Parathyroid adenoma (tissue), 2 donors: ENCODE data around the gene INTS3.

Source experiments
- H2AFZ ChIP-seq: fragments of 300-600 bp; sonication (generic); one replicate; pipeline ENCODE4 v1.7.0; 2017; ENCODE audit warnings: antibody characterized with exemption, mild to moderate bottlenecking
- H3K27ac ChIP-seq: fragments of 300-600 bp; sonication (generic); one replicate; pipeline ENCODE4 v1.7.0; 2017
- H3K27me3 ChIP-seq: fragments of 300-600 bp; sonication (generic); one replicate; pipeline ENCODE4 v1.7.0; 2017; ENCODE audit warnings: low read length; ENCODE audit not compliant: control insufficient read depth, insufficient read depth
- H3K36me3 ChIP-seq: fragments of 300-600 bp; sonication (generic); one replicate; pipeline ENCODE4 v1.7.0; 2017; ENCODE audit warnings: low read length; ENCODE audit not compliant: control insufficient read depth, insufficient read depth
- H3K4me1 ChIP-seq: fragments of 300-600 bp; sonication (generic); one replicate; pipeline ENCODE4 v1.7.0; 2017; ENCODE audit warnings: control low read depth
- H3K4me2 ChIP-seq: fragments of 300-600 bp; sonication (generic); one replicate; pipeline ENCODE4 v1.7.0; 2017; ENCODE audit warnings: low read length
- H3K4me3 ChIP-seq: fragments of 300-600 bp; sonication (generic); one replicate; pipeline ENCODE4 v1.7.0; 2017; ENCODE audit warnings: low read depth, low read length
- H3K79me2 ChIP-seq: fragments of 300-600 bp; sonication (generic); one replicate; pipeline ENCODE4 v1.7.0; 2017; ENCODE audit warnings: control low read depth
- H3K9ac ChIP-seq: fragments of 300-600 bp; sonication (generic); one replicate; pipeline ENCODE4 v1.7.0; 2017; ENCODE audit warnings: mild to moderate bottlenecking
- H3K9me3 ChIP-seq: fragments of 300-600 bp; sonication (generic); one replicate; pipeline ENCODE4 v1.7.0; 2017; ENCODE audit warnings: low read length; ENCODE audit not compliant: control insufficient read depth
- TF ChIP-seq, protein P1 (sequence below): fragments of 300-600 bp; sonication (generic); IDR thresholded peaks from one replicate; pipeline ENCODE4 v1.7.0; 2017; ENCODE audit warnings: antibody characterized with exemption, mild to moderate bottlenecking
- donor health status: primary hyperparathyroidism.

Gene INTS3

DNA sequence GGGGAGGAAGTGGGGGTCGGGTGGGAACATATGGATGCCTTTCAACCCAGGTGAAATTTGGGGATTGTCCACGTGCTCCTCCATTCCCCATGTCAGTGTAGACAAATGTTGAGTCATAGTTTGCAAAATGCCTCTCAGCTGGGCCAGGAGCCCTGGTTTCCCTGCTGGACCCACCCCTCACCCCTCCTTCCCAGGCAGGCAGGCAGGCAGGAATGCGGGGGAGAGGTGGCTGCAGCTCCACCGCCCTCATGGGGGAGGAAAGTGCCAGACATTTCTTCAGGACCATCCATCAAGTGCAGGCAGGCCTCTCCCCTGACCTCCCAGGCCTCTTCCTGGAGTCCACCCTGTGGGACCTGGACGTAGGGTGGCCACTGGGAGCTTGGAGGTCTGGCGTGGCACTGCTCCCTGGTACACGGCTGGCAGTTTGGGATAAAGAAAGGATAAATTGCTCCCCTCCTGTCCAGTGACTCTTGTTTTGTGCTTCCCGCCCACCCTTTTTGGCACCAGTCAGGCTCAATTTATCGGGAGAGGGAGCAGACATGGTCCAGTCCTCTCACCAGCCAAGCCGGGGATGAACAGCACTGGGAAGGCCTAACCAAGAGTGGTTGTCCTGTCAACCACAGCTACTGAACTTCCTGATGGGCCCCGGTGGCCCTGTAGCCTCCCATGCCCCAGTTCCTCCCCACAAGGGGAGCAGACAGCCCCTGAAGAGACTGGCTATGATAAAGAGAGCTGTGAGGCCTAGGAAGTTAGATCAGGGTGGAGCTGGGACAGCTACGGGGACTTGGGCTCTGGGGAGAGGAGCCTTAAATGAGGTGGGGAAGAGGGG is 30.4 kb upstream of the INTS3 start:
- Histone ChIP-seq H3K4me2 (no peak overlapping the region), H3K36me3 (no peaks in the 10 kb centered on the region), H3K9me3 (no peaks in the 10 kb centered on the region), H3K4me1 (no peaks in the 10 kb centered on the region), H3K27me3 (no peaks in the 10 kb centered on the region), H2AFZ (peak overlapping the region; percentile 38), H3K27ac (peak overlapping the region; percentile 80), H3K9ac (no peak overlapping the region), H3K79me2 (no peaks in the 10 kb centered on the region), H3K4me3 (no peak overlapping the region)
- TF ChIP-seq, protein P1, sequence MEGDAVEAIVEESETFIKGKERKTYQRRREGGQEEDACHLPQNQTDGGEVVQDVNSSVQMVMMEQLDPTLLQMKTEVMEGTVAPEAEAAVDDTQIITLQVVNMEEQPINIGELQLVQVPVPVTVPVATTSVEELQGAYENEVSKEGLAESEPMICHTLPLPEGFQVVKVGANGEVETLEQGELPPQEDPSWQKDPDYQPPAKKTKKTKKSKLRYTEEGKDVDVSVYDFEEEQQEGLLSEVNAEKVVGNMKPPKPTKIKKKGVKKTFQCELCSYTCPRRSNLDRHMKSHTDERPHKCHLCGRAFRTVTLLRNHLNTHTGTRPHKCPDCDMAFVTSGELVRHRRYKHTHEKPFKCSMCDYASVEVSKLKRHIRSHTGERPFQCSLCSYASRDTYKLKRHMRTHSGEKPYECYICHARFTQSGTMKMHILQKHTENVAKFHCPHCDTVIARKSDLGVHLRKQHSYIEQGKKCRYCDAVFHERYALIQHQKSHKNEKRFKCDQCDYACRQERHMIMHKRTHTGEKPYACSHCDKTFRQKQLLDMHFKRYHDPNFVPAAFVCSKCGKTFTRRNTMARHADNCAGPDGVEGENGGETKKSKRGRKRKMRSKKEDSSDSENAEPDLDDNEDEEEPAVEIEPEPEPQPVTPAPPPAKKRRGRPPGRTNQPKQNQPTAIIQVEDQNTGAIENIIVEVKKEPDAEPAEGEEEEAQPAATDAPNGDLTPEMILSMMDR: no peak

DNA sequence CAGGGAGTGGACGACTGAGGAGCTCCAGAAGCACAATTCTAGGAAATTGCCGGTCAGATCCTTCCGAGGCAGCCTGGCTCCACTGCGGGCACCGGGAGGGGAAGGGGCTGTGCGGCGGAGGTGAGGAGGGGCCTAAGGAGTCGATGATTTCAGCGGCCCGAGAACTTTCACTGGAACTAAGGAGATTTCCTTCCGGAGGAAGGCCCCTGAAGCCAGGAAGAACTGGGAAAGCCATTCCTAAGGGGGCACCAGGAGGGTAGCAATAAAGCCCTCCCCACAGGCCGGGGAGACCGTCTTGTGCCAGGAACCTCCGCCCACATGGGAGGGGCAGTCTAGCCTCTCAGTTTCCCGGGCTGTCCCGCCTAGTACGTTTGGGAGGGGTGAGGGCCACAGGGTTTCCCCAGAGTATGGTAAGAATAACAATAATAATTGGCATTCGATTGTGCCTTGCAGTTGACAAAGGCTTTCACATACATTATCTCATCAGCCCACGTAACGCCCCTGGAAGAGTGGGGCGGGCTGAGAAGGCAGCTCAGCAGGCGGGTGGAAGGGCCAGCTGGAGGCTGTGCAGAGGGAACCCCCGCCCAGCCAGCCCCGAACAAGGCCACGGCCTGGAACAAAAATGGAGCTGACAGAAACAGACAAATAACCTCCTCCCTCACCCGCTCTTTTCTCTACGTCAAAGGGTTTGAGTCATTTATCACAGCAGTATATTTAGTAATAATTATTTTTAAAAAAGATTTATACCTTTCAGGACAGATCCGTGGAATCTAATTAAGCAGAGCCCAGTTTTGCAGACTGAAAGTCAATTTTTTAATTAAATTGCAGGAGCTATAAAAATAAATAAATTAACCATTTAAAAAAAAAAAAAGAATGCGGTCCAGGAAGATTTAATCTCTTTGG is 29.6 kb upstream of the INTS3 start:
- H3K36me3 ChIP-seq: no peaks in the 10 kb centered on the region
- H3K4me1 ChIP-seq: no peaks in the 10 kb centered on the region
- no peak overlapping the region for H3K4me3 ChIP-seq
- H3K79me2 ChIP-seq: no peaks in the 10 kb centered on the region
- H3K27ac ChIP-seq: peak overlapping the region; percentile 80
- no peaks in the 10 kb centered on the region for H3K9me3 ChIP-seq
- H3K9ac ChIP-seq: no peak overlapping the region
- TF ChIP-seq, protein P1: no peak
- no peaks in the 10 kb centered on the region for H3K27me3 ChIP-seq
- H3K4me2 ChIP-seq: no peak overlapping the region
- H2AFZ ChIP-seq: peak overlapping the region; percentile 38

DNA sequence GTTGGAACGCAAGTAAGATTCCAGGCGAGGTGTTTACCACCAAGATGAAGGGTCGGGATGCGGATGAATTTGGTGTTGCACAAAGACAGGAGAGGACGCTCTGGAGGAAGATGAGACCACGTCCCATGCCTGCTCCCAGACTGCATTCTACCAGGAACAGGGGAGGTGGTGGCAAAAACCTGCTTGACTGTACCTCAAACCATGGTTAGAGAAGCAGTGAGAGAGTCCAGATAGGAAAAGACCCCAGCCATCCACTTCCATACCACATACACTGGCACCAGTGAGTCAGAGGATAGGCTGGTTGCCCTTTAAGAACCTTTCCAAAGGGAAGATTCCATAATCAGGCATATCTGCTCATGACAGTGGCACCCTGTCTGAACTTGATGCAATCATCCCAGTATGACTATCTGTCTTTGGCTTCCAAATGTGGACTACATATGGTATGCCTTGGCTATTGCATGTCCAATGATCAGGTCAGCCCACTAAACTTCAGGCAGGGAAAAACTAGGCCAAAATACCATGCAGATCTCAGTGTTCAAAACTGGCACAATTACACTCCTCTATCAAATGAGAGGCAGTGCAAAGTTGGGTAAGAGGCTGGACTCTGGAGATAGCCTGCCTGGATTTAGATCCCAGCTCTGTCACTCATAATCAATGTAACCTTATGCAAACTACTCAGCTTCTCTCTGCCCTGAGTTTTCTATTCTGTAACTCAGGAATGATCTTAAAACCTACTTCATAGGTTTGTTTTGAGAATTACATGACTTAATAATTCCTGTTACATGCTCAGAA is 28.7 kb upstream of the INTS3 start:
- Histone ChIP-seq H3K4me1 (no peaks in the 10 kb centered on the region), H3K9ac (no peak overlapping the region), H3K9me3 (no peaks in the 10 kb centered on the region), H3K79me2 (no peaks in the 10 kb centered on the region), H3K4me2 (no peak overlapping the region), H3K27me3 (no peaks in the 10 kb centered on the region), H3K4me3 (no peak overlapping the region), H3K27ac (no peak overlapping the region), H2AFZ (no peak overlapping the region), H3K36me3 (no peaks in the 10 kb centered on the region)
- TF ChIP-seq, protein P1: no peak

DNA sequence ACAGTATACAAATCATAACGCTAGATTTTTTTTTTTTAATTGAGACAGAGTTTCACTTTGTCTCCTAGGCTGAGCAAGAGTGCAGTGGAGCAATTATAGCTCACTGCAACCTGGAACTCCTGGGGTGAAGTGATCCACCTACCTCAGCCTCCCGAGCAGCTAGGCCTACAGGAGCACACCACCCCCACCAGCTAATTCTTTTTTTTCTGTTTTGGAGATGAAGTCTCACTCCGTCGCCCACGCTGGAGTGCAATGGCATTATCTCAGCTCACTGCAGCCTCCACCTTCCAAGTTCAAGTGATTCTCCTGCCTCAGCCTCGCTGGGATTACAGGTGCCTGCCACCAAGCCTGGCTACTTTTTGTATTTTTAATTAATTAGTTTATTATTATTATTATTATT is 28.1 kb upstream of the INTS3 start:
- Histone ChIP-seq H3K36me3 (no peaks in the 10 kb centered on the region), H3K79me2 (no peaks in the 10 kb centered on the region), H3K4me3 (no peak overlapping the region), H3K27ac (no peak overlapping the region), H3K9ac (no peak overlapping the region), H2AFZ (no peak overlapping the region), H3K27me3 (no peaks in the 10 kb centered on the region), H3K9me3 (no peaks in the 10 kb centered on the region), H3K4me2 (no peak overlapping the region), H3K4me1 (no peaks in the 10 kb centered on the region)
- TF ChIP-seq, protein P1: no peak
